Naive B cell (primary cell): Measurements from ENCODE around the gene FOXA3. TPM values are rescaled to one million over a fixed set of nuclear protein-coding genes. Genes with fewer than 3 reads are reported as not detected.
A peak's percentile ranks its signal among the peaks of the same experiment; 100 is the strongest.

Experiments used
- ATAC-seq, 2 donors: fragments of 150-1000 bp; cut with Tn5 transposase; 2 replicates each; pipeline ENCODE4 v1.10.0; 2021; ENCODE audit warnings: low read depth in 2 of 2, mild to moderate bottlenecking in 2 of 2, moderate library complexity in 2 of 2
- DNase-seq: peaks from one replicate; pipeline ENCODE4 v3.0.0; 2022
- H3K27ac Mint-ChIP-seq, 6 donors: one replicate each; pipeline ENCODE4 v1.8.0; 2020 to 2022; ENCODE audit warnings: mild to moderate bottlenecking in 6 of 6, mixed read lengths in 6 of 6, moderate library complexity in 5 of 6, inconsistent platforms in 2 of 6
- H3K27me3 Mint-ChIP-seq, 3 donors: one replicate each; pipeline ENCODE4 v1.8.0; 2021 to 2022; ENCODE audit warnings: mixed read lengths in 3 of 3, mild to moderate bottlenecking in 1 of 3
- H3K36me3 Mint-ChIP-seq, 2 donors: one replicate each; pipeline ENCODE4 v1.8.0; 2020 to 2022; ENCODE audit warnings: mixed read lengths in 2 of 2, inconsistent platforms in 1 of 2, mild to moderate bottlenecking in 1 of 2
- H3K4me1 Mint-ChIP-seq, 3 donors: one replicate each; pipeline ENCODE4 v1.8.0; 2020 to 2022; ENCODE audit warnings: mixed read lengths in 3 of 3, inconsistent platforms in 1 of 3, mild to moderate bottlenecking in 1 of 3, moderate library complexity in 1 of 3
- H3K4me3 Mint-ChIP-seq, 8 donors: one replicate each; pipeline ENCODE4 v1.8.0; 2020 to 2022; ENCODE audit warnings: mild to moderate bottlenecking in 8 of 8, mixed read lengths in 8 of 8, moderate library complexity in 8 of 8, inconsistent platforms in 2 of 8
- H3K9me3 Mint-ChIP-seq, 7 donors: one replicate each; pipeline ENCODE4 v1.8.0; 2020 to 2022; ENCODE audit warnings: mixed read lengths in 7 of 7, mild to moderate bottlenecking in 5 of 7, inconsistent platforms in 2 of 7, moderate library complexity in 1 of 7
- polyA plus RNA-seq, 6 donors: library from polyadenylated mRNA; unstranded; fragments of 300-500 nt; fragmentation: Illumina TruSeq; gene quantifications; one replicate each; pipeline ENCODE4 v1.2.3, GENCODE V29; 2021; ENCODE audit warnings: low read depth in 6 of 6

Gene FOXA3
- polyA plus RNA-seq, 6 donors from 2014 or later, result not detected

- Mint-ChIP-seq H3K27ac (peak overlapping the region in 1 of 6 donors; percentile 62), H3K4me1 (peaks cover 0 to 7% (median 4%) of the 10 kb centered on the region in 3 donors), H3K27me3 (no peaks in the 10 kb centered on the region), H3K36me3 (peaks cover 3 to 19% of the 10 kb centered on the region in 2 donors), H3K9me3 (no peaks in the 10 kb centered on the region), H3K4me3 (peak overlapping the region in 1 of 8 donors; percentile 5)
- no peak for DNase-seq
- no peak for ATAC-seq
Observed at GRCh38 chr19:45823182-45823581, 40.9 kb upstream of the FOXA3 start.

- DNase-seq (no peak), ATAC-seq (no peak)
- H3K9me3 Mint-ChIP-seq, result no peaks in the 10 kb centered on the region
- H3K4me1 Mint-ChIP-seq, result peaks cover 0 to 12% (median 4%) of the 10 kb centered on the region in 3 donors
- H3K36me3 Mint-ChIP-seq, result peaks cover 5 to 27% of the 10 kb centered on the region in 2 donors
- H3K27ac Mint-ChIP-seq, result no peak overlapping the region
- no peaks in the 10 kb centered on the region for H3K27me3 Mint-ChIP-seq
- no peak overlapping the region for H3K4me3 Mint-ChIP-seq
Observed at GRCh38 chr19:45824041-45824471, 40.1 kb upstream of the FOXA3 start.

DNA sequence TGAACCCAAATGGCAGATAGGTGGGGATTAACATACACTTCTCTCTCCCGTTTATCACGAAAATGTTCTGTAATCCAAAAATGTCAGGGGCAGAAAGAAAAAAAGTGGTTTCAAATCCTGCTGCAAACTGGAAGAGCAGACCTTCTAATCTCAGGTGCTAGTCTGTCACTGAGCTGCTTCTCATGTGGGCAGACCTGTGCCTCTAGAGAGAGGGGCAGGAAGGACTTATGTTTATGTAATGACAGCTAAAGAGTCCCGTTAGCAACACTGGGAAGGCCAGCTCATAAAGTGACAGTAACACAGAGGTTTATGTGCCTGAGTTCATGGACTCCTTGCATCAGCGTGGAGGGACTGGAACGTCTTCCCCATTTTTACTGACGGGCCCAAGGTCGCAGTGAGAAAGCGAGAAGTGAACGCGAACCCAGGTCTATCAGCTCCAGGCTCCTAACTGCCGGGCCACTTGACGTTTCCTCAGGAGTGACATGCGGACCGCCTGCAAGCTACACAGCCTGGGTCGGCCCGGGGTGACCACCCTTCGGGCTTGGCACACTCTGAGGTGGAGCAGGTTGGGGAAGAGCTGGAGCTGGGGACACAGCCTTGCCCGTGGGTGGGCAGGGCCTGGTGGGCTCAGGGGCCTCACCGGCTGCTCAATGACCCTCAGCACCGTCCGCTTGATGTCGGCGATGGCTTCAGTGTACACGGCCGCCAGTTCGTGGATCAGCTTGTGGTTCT, 39.4 kb upstream of the FOXA3 start:
- H3K27ac Mint-ChIP-seq, result peak overlapping the region in 1 of 6 donors; percentile 80
- DNase-seq, result no peak
- ATAC-seq, result no peak
- H3K4me1 Mint-ChIP-seq, result peaks cover 0 to 12% (median 0%) of the 10 kb centered on the region in 3 donors
- no peaks in the 10 kb centered on the region for H3K9me3 Mint-ChIP-seq
- H3K4me3 Mint-ChIP-seq, result no peak overlapping the region
- peaks cover 9 to 34% of the 10 kb centered on the region in 2 donors for H3K36me3 Mint-ChIP-seq
- H3K27me3 Mint-ChIP-seq, result no peaks in the 10 kb centered on the region

GRCh38 chr19:45825263-45825605, 38.9 kb upstream of the FOXA3 start:
- ATAC-seq (no peak), DNase-seq (no peak)
- Mint-ChIP-seq H3K27ac (peak overlapping the region in 3 of 6 donors; percentile 36 to 84 (median 82)), H3K27me3 (no peaks in the 10 kb centered on the region), H3K4me3 (no peak overlapping the region), H3K4me1 (peaks cover 0 to 12% (median 0%) of the 10 kb centered on the region in 3 donors), H3K9me3 (no peaks in the 10 kb centered on the region), H3K36me3 (peaks cover 10 to 39% of the 10 kb centered on the region in 2 donors)

GRCh38 chr19:45825917-45826893, 37.9 kb upstream of the FOXA3 start:
- Mint-ChIP-seq H3K36me3 (peaks cover 10 to 40% of the 10 kb centered on the region in 2 donors), H3K27me3 (no peaks in the 10 kb centered on the region), H3K27ac (peak overlapping the region in 2 of 6 donors; percentile 36 to 66), H3K9me3 (no peaks in the 10 kb centered on the region), H3K4me3 (no peak overlapping the region), H3K4me1 (peaks cover 0 to 11% (median 0%) of the 10 kb centered on the region in 3 donors)
- ATAC-seq (no peak), DNase-seq (no peak)

DNA sequence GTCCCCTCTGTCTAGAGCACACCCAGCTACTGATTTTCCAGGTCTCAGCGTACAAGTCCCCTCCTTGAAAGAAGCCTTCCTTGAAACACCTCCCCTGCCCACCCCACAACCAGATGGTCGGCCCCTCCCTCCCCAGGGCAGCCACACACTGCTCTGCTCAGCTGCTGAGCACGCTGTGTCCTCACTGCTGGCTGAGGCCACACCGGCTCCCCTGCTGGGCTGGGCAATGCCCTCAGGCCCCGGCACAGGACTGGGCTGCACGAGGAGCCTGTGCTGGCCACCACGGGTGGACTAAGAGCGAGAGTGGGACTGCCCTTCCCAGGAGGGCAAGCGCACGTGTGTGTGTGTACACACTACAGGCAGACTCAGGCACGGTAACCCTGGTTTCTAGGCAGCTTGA, 37.2 kb upstream of the FOXA3 start:
- ATAC-seq (no peak), DNase-seq (no peak)
- Mint-ChIP-seq H3K36me3 (peaks cover 14 to 41% of the 10 kb centered on the region in 2 donors), H3K9me3 (no peaks in the 10 kb centered on the region), H3K4me1 (peaks cover 0 to 8% (median 0%) of the 10 kb centered on the region in 3 donors), H3K4me3 (no peak overlapping the region), H3K27ac (no peak overlapping the region), H3K27me3 (no peaks in the 10 kb centered on the region)

DNA sequence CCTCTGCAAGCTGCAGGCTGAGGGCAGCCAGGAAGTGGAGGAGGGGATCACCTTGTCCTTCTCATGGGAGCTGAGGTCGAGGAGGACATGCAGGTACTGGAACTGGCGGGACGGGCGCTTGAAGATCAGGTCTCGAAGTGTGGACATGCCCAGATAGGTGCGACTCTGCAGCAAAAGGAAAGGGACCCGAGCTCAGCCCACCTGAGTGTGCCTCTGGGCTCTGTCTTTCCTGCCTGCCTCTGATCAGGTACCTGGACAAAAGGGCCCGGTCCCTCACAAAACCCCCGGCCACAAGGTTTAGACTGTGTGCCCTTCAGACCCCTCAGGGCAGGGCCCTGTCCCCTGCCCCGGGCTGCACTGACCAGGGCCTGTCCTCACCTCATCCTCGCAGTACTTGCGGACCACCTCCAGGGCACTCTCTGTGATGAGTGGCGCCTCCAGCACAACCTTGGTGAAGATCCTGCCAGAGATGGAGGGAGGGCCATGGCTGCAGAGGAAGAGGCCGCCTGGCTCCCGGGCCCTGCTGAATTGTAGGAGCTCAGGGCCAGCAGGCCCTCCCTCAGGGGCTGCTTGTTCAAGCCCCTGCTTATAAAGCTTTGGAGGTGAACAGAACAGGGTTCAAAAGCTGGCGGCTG, 36.5 kb upstream of the FOXA3 start:
- H3K4me1 Mint-ChIP-seq, result peaks cover 0 to 8% (median 0%) of the 10 kb centered on the region in 3 donors
- no peaks in the 10 kb centered on the region for H3K27me3 Mint-ChIP-seq
- no peaks in the 10 kb centered on the region for H3K9me3 Mint-ChIP-seq
- DNase-seq (no peak), ATAC-seq (no peak)
- peaks cover 14 to 41% of the 10 kb centered on the region in 2 donors for H3K36me3 Mint-ChIP-seq
- no peak overlapping the region for H3K4me3 Mint-ChIP-seq
- H3K27ac Mint-ChIP-seq, result peak overlapping the region in 1 of 6 donors; percentile 36

GRCh38 chr19:45828523-45828922, 35.6 kb upstream of the FOXA3 start:
- Mint-ChIP-seq H3K27ac (peak overlapping the region in 2 of 6 donors; percentile 36 to 63), H3K4me1 (peaks cover 0 to 8% (median 0%) of the 10 kb centered on the region in 3 donors), H3K36me3 (peaks cover 14 to 41% of the 10 kb centered on the region in 2 donors), H3K4me3 (no peak overlapping the region), H3K27me3 (no peaks in the 10 kb centered on the region), H3K9me3 (no peaks in the 10 kb centered on the region)
- ATAC-seq (no peak), DNase-seq (no peak)

GRCh38 chr19:45828945-45829344, 35.2 kb upstream of the FOXA3 start:
- DNase-seq (no peak), ATAC-seq (no peak)
- H3K27me3 Mint-ChIP-seq, result no peaks in the 10 kb centered on the region
- H3K9me3 Mint-ChIP-seq, result no peaks in the 10 kb centered on the region
- peaks cover 0 to 8% (median 0%) of the 10 kb centered on the region in 3 donors for H3K4me1 Mint-ChIP-seq
- peak overlapping the region in 1 of 6 donors; percentile 63 for H3K27ac Mint-ChIP-seq
- H3K36me3 Mint-ChIP-seq, result peaks cover 14 to 41% of the 10 kb centered on the region in 2 donors
- no peak overlapping the region for H3K4me3 Mint-ChIP-seq

- no peak for DNase-seq
- no peaks in the 10 kb centered on the region for H3K9me3 Mint-ChIP-seq
- peaks cover 15 to 40% of the 10 kb centered on the region in 2 donors for H3K36me3 Mint-ChIP-seq
- no peak overlapping the region for H3K4me3 Mint-ChIP-seq
- ATAC-seq, result no peak
- peaks cover 0 to 7% (median 2%) of the 10 kb centered on the region in 3 donors for H3K4me1 Mint-ChIP-seq
- H3K27ac Mint-ChIP-seq, result peak overlapping the region in 1 of 6 donors; percentile 79
- H3K27me3 Mint-ChIP-seq, result no peaks in the 10 kb centered on the region
Observed at GRCh38 chr19:45834970-45835369, 29.2 kb upstream of the FOXA3 start.

DNA sequence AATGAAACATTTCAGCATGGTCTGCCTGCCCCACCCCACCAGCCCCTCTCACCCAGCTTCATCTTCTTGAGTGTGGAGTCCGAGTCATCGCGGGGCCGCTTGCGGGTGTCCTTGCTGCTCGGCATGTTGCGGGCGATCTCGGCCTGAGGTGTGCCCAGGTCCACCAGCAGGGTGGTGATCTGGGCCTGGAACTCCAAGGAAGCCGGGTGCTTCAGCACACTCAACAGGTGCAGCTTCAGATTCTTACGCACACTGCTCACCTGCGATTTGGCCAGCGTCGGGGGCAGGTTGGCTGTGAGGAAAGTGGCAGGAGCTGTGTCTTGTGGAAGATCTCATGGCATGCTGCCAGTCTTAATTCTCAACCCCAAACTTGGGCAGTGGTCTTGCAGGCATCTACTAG, 21.9 kb upstream of the FOXA3 start:
- H3K27ac Mint-ChIP-seq, result no peak overlapping the region
- ATAC-seq, result no peak
- H3K9me3 Mint-ChIP-seq, result no peaks in the 10 kb centered on the region
- H3K4me1 Mint-ChIP-seq, result peaks cover 0 to 2% (median 0%) of the 10 kb centered on the region in 3 donors
- H3K4me3 Mint-ChIP-seq, result no peak overlapping the region
- no peaks in the 10 kb centered on the region for H3K27me3 Mint-ChIP-seq
- DNase-seq, result no peak
- H3K36me3 Mint-ChIP-seq, result peaks cover 25 to 28% of the 10 kb centered on the region in 2 donors

DNA sequence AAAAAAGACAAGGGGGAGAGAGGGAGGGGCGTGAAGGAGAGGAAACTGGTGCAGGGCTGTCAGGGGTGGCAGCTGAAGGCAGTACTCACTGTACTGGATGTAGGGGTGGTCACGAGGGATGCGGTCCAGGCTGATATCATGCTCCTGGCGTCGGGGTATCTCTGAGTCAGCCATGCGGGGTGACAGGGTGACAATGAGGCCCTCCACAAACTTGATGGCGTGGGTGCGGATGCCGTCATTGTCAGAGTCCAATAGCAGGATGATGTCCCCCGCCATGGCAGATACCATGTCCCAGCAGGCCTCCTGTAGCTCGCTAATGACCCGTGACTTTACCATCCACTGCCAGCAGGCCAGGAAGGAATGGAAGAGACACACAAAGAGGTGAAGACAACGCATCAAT, 16.5 kb upstream of the FOXA3 start:
- H3K27me3 Mint-ChIP-seq, result no peaks in the 10 kb centered on the region
- H3K9me3 Mint-ChIP-seq, result no peaks in the 10 kb centered on the region
- H3K36me3 Mint-ChIP-seq, result peaks cover 25 to 26% of the 10 kb centered on the region in 2 donors
- H3K4me3 Mint-ChIP-seq, result no peak overlapping the region
- no peak for ATAC-seq
- DNase-seq, result no peak
- H3K27ac Mint-ChIP-seq, result peak overlapping the region in 1 of 6 donors; percentile 50
- H3K4me1 Mint-ChIP-seq, result peaks cover 4 to 9% (median 5%) of the 10 kb centered on the region in 3 donors

DNA sequence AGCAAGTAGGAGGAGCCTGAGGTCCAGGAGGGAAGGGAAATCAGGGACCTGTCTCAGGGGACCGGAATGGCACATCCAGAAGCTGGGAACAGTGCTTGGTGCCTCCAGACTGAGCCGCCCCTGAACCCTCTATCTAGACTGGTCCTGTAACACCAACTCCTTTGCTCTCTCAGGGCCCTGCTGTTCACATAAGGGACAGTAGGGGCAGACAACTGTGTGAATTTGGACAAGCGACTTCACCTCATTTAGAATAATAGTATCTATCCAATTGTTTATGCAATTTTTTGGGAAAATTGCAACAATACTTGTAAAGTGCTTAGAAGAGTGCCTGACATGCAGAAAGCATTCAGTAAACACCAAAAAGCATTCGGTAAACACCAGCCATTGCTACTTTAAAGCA, 15.2 kb upstream of the FOXA3 start:
- Mint-ChIP-seq H3K36me3 (peaks cover 20 to 34% of the 10 kb centered on the region in 2 donors), H3K4me1 (peaks cover 4 to 16% (median 9%) of the 10 kb centered on the region in 3 donors), H3K4me3 (no peak overlapping the region), H3K9me3 (no peaks in the 10 kb centered on the region), H3K27ac (no peak overlapping the region), H3K27me3 (no peaks in the 10 kb centered on the region)
- ATAC-seq (no peak), DNase-seq (no peak)
